SK-N-SH treated with all-trans-retinoic acid at 6 μM for 48 hours (cell line): ENCODE measurements around the gene SLC25A53.

Experiments
- ATAC-seq: fragments of 200-7000 bp; cut with Tn5 transposase; 3 replicates; pipeline ENCODE4 v1.9.1; 2020; ENCODE audit warnings: mild to moderate bottlenecking, moderate library complexity
- ARNTL ChIP-seq: fragments of 450-650 bp; formaldehyde crosslinking; IDR thresholded peaks from 2 replicates; pipeline ENCODE4 v1.5.0; 2020; ENCODE audit warnings: low read depth, mild to moderate bottlenecking, moderate library complexity, borderline replicate concordance
- BACH2 ChIP-seq: fragments of 250-450 bp; sonication (Bioruptor Pico); IDR thresholded peaks from 2 replicates; pipeline ENCODE4 v1.9.0; 2021; ENCODE audit warnings: mild to moderate bottlenecking, borderline replicate concordance
- CSDC2 ChIP-seq: fragments of 250-450 bp; sonication (Bioruptor Pico); IDR thresholded peaks from 2 replicates; pipeline ENCODE4 v1.5.0; 2020; ENCODE audit warnings: mild to moderate bottlenecking, moderate library complexity
- CSRNP3 ChIP-seq: fragments of 250-450 bp; sonication (Bioruptor Pico); IDR thresholded peaks from 2 replicates; pipeline ENCODE4 v1.5.1; 2021; ENCODE audit warnings: mild to moderate bottlenecking, moderate library complexity
- ESRRG ChIP-seq: fragments of 250-450 bp; sonication (Bioruptor Pico); IDR thresholded peaks from 2 replicates; pipeline ENCODE4 v1.6.1; 2021; ENCODE audit warnings: mild to moderate bottlenecking
- GLIS3 ChIP-seq: fragments of 250-450 bp; sonication (Bioruptor Pico); IDR thresholded peaks from 2 replicates; pipeline ENCODE4 v1.5.0; 2020; ENCODE audit warnings: mild to moderate bottlenecking, moderate library complexity
- ISL1 ChIP-seq: fragments of 250-450 bp; sonication (Bioruptor Pico); IDR thresholded peaks from 2 replicates; pipeline ENCODE4 v2.1.2; 2022; ENCODE audit warnings: mild to moderate bottlenecking, moderate library complexity
- OSR1 ChIP-seq: fragments of 250-450 bp; sonication (Bioruptor Pico); IDR thresholded peaks from 2 replicates; pipeline ENCODE4 v1.8.0; 2022; ENCODE audit warnings: moderate library complexity, mild to moderate bottlenecking, inconsistent platforms
- PATZ1 ChIP-seq: fragments of 250-450 bp; sonication (Bioruptor Pico); IDR thresholded peaks from 2 replicates; pipeline ENCODE4 v1.8.0; 2020; ENCODE audit warnings: mild to moderate bottlenecking, moderate library complexity, borderline replicate concordance
- POU6F1 ChIP-seq: fragments of 250-450 bp; sonication (Bioruptor Pico); IDR thresholded peaks from 2 replicates; pipeline ENCODE4 v1.8.0; 2021; ENCODE audit warnings: low read depth, mild to moderate bottlenecking, moderate library complexity, borderline replicate concordance
- RARB ChIP-seq: fragments of 250-450 bp; sonication (Bioruptor Pico); IDR thresholded peaks from 2 replicates; pipeline ENCODE4 v1.8.0; 2021; ENCODE audit warnings: mild to moderate bottlenecking, moderate library complexity
- SNAI2 ChIP-seq: fragments of 250-450 bp; sonication (Bioruptor Pico); IDR thresholded peaks from 2 replicates; pipeline ENCODE4 v1.5.0; 2020; ENCODE audit warnings: mild to moderate bottlenecking, moderate library complexity
- TCF4 ChIP-seq: fragments of 250-450 bp; sonication (Bioruptor Pico); IDR thresholded peaks from 2 replicates; pipeline ENCODE4 v1.8.0; 2021; ENCODE audit warnings: mild to moderate bottlenecking, moderate library complexity, borderline replicate concordance
- TOX ChIP-seq: fragments of 250-450 bp; sonication (Bioruptor Pico); IDR thresholded peaks from 2 replicates; pipeline ENCODE4 v1.8.0; 2021; ENCODE audit warnings: mild to moderate bottlenecking, moderate library complexity, borderline replicate concordance
- TSHZ2 ChIP-seq: fragments of 250-450 bp; sonication (Bioruptor Pico); IDR thresholded peaks from 2 replicates; pipeline ENCODE4 v1.5.0; 2020; ENCODE audit warnings: mild to moderate bottlenecking, moderate library complexity
- ZC3H10 ChIP-seq: fragments of 250-450 bp; sonication (Bioruptor Pico); IDR thresholded peaks from 2 replicates; pipeline ENCODE4 v1.5.1; 2021; ENCODE audit warnings: mild to moderate bottlenecking, moderate library complexity
- ZFP30 ChIP-seq: fragments of 450-650 bp; formaldehyde crosslinking; IDR thresholded peaks from 2 replicates; pipeline ENCODE4 v1.5.0; 2022; ENCODE audit warnings: mild to moderate bottlenecking, moderate library complexity
- ZNF565 ChIP-seq: fragments of 450-650 bp; formaldehyde crosslinking; conservative IDR thresholded peaks from 2 replicates; pipeline ENCODE4 v1.5.0; 2020; ENCODE audit warnings: low read depth, mild to moderate bottlenecking, moderate library complexity
- ZNF70 ChIP-seq: fragments of 450-650 bp; formaldehyde crosslinking; IDR thresholded peaks from 2 replicates; pipeline ENCODE4 v1.5.0; 2020; ENCODE audit warnings: mild to moderate bottlenecking, moderate library complexity
- ZNF8 ChIP-seq: fragments of 450-650 bp; formaldehyde crosslinking; IDR thresholded peaks from 2 replicates; pipeline ENCODE4 v1.5.0; 2020; ENCODE audit warnings: mild to moderate bottlenecking, moderate library complexity

Gene SLC25A53

GRCh38 chrX:104126856-104127255 lies 30.0 kb downstream of the SLC25A53 start:
- no peak for TF ChIP-seq GLIS3 (CRISPR knock-in tag)
- TF ChIP-seq ISL1 (CRISPR knock-in tag) = no peak
- no peak for TF ChIP-seq BACH2 (CRISPR knock-in tag)
- no peak for TF ChIP-seq ZFP30 (CRISPR knock-in tag)
- no peak for TF ChIP-seq TSHZ2 (CRISPR knock-in tag)
- no peak for TF ChIP-seq ARNTL
- no peak for TF ChIP-seq CSRNP3 (CRISPR knock-in tag)
- no peak for TF ChIP-seq POU6F1 (CRISPR knock-in tag)
- TF ChIP-seq SNAI2 (CRISPR knock-in tag) = no peak
- TF ChIP-seq ESRRG (CRISPR knock-in tag) = no peak
- no peak for TF ChIP-seq TCF4 (CRISPR knock-in tag)
- no peak for TF ChIP-seq RARB (CRISPR knock-in tag)
- TF ChIP-seq PATZ1 (CRISPR knock-in tag) = no peak
- TF ChIP-seq ZNF70 = no peak
- TF ChIP-seq TOX (CRISPR knock-in tag) = no peak
- ATAC-seq = no peak

- TF ChIP-seq CSDC2 (CRISPR knock-in tag) = no peak
- no peak for ATAC-seq
Observed at GRCh38 chrX:104122829-104123228, 34.0 kb downstream of the SLC25A53 start.

- no peak for ATAC-seq
- no peak for TF ChIP-seq CSDC2 (CRISPR knock-in tag)
- TF ChIP-seq PATZ1 (CRISPR knock-in tag) = no peak
- TF ChIP-seq ZC3H10 (CRISPR knock-in tag) = no peak
- TF ChIP-seq, all 23 proteins: peak for 0
Observed at GRCh38 chrX:104118765-104119164, 38.0 kb downstream of the SLC25A53 start.

GRCh38 chrX:104117759-104118158 lies 39.0 kb downstream of the SLC25A53 start:
- ATAC-seq = no peak
- TF ChIP-seq ZNF565 (CRISPR knock-in tag) = no peak
- no peak for TF ChIP-seq OSR1 (CRISPR knock-in tag)
- no peak for TF ChIP-seq ZFP30 (CRISPR knock-in tag)
- TF ChIP-seq ZNF8 (CRISPR knock-in tag) = no peak
- no peak for TF ChIP-seq BACH2 (CRISPR knock-in tag)
- TF ChIP-seq PATZ1 (CRISPR knock-in tag) = no peak
- TF ChIP-seq ISL1 (CRISPR knock-in tag) = no peak
- no peak for TF ChIP-seq ESRRG (CRISPR knock-in tag)
- TF ChIP-seq ARNTL = no peak
- no peak for TF ChIP-seq TOX (CRISPR knock-in tag)
- TF ChIP-seq RARB (CRISPR knock-in tag) = no peak
- TF ChIP-seq TSHZ2 (CRISPR knock-in tag) = no peak
